ENCODE data around the gene PPIE.
"Not testable (repeated sequence)": the region's sequence is repeated elsewhere in the genome, so short reads cannot be mapped to it uniquely, and the experiment has no call there.

Gene PPIE

DNA sequence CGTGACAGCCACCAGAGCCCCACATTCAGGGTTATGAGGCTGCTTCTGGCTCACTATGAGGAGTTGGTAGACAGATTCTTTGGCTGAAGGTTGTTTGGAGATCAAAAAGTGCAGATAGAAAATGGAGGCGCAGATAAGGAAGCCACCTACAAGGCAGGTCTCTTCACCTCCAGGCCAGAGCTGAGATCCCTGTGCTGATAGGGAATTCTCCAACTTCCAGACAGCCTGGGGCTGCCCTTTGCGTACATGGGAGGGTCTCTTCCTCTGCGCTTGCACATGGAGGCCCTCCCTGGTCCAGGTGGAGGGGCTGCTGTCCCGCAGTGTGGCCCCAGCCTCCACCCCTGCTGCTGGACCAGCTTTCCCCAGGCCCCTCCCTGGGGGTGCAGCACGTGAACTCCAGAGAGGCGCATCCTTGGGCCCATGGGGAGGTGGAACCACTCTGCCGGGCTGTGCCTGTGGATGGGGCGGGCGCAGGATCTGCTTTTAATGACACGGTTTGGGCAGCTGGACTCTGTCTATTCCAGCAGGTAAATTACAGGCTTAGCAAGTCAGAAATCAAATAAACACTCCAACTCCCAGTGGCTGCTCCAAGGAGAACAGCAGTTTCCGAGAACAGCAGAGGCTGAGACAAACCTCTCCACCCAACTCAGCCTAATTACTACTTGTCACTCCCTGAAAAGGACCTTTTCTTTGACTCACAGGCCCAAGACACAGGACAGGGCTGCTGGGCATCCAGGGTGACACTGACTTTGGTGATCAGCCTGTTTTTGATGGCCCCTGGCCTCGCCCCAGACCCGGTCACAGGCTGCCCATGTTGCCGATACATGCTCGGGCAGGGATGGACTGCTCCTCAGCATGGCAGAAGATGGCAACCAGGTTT, 20.1 kb downstream of the PPIE start:
- DNase-seq (ENCODE audit: low read depth, low spot score): no peak

DNA sequence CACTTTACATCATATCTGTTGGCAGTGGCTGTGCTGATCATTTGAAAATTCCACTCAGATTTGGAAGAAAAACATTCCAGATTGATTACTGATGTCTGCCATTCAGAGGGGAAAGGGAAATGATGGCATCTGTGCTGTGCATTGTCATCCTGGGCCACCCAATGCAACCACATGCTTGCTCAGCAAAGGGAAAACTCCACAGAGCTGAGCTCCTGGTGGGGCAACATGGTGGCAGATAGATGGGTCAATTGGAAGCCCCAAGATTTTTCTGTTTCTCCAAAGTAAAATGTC, 20.7 kb downstream of the PPIE start:
- no peak for DNase-seq (ENCODE audit: low read depth, low spot score)

DNA sequence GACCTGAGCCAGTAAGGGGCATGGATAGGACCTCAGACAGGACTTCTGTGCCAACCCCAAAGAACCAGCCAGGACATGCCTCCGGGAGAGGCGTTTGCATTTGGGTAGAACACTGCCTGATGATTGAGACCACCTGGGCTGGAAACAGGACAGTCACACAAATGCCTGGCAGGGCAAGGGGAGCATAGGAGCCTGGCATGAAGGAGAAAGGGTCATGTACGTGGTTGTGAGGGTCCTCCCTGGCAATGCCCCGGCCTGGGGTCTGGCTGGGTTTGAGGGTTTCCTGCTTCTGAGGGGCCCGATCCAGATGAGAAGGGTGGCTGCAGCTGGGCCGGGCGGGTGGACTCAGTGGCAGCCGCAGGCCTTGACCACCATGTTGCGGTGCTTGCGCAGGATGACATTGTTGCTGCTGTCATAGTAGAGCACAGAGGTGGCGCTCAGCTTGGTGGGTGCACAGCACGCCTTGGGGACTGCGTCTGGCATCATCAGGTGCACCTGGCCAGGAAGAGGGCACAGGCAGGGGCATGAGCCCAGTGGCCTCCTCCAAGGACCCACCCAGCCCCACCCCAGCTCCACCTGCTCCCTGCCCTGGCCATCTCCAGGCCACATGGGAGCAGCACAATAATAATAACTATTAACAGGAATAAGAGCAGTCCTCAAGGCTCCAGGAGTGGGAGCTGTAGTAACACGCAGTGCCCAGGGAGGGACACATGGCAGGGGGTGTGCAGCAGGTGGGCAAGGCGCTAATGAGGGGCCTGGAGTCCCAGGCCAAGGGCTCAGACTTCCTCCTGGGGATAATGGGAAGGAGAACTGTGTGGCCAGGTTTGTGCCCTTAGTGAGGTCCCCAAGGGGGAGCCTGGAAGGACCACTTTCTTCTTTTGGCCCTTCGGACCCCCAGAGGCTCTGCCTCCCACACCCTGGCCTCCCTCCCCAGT, 21.7 kb downstream of the PPIE start:
- no peak for DNase-seq (ENCODE audit: low read depth, low spot score)

DNA sequence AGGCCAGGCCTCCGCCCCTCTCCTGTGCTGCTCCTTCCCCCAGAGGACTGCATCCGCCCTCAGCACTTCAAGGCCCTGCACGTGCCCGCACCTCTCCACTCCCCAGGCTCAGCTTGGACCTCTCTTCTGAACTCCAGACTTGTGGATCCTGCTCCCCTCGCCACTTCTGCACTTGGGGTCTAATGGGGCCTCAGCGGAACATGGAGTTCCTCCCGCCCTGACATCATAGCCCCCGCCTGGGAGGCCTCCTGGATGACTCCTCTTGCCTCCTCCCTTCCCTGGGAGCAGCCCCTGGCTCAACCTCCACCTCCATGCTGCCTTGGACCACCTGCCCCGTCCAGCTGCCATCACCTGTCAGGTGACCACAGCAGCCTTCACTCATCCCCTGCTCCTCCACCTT, 22.3 kb downstream of the PPIE start:
- no peak for DNase-seq (ENCODE audit: low read depth, low spot score)

DNA sequence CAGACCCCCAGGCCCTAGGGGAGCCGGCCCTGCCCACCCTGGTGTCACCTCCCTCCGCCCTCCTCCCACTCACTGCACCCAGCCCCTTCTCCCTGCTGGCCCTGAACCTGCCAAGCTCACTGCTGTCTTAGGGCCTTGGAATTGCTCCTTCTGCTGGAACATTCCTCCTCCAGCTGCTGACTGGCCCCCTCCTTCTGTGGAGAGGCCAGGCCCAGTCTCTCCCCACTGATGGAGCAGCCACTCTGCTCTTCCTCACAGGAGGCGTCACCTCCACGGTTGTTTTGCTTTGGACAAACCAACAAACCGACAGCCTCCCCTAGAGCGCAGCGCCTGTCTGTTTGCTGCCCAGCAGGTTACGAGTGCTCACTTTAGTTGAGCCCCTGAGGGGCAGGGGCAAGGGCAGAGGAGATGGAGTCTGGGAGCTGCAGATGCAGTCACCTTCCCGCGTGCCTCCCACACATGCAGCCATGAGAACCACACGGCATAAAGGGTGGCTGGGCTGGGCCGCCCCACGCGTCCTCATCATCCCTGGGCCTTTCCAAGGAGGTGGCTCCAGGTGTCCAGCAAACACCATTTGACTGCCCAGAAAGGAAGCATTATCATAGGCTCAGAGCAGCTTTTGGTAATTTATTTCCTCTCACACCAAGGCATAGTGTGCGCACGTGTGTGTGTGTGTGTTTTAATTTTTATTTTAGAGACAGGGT, 23.0 kb downstream of the PPIE start:
- DNase-seq (ENCODE audit: low read depth, low spot score): no peak

DNA sequence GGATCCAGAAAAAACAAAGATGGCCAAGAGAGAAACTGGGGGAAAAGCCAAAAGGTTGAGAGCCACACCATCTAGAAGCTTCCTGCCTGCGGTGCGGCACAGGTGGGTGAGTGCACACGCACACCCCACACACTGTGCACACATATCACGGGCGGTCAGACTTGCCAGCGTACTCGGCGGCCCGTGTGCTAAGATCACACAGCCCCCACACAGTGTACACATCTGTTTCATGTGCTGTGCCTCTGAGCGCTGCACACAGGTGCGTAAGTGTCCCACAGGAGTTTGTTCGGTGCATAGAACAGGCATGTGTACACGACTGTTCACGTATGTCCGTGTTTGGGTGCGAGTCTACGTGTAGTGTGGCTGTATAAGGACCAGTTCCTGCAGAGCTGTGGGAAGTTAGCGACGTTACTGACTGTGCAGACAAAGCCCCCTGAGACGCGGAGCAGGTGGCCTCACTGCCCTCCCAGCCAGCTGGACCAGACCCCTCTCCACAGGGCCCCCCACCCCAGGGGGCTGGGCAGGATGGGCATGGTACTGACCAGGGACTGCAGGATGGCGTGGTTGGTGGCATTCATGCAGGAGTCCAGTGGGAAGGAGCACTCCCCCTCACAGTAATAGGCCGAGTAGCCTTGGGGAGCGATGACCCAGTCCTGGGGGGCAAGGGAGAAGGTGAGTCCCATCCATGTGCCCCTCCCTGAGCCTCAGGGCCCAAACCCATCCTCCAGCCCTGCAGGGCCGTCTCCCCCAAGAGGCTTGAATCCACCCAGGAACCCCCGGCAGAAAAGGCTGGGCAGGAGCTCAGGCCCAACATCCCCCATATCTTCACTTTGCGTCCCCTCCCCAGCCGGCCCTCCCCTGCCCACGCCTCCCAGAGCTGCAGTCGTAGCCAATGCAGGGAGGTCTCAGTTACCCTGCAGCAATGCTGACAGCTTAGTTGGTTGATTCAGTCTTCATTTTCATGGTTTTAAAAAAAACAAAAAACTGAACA, 24.2 kb downstream of the PPIE start:
- DNase-seq (ENCODE audit: low read depth, low spot score): no peak

DNA sequence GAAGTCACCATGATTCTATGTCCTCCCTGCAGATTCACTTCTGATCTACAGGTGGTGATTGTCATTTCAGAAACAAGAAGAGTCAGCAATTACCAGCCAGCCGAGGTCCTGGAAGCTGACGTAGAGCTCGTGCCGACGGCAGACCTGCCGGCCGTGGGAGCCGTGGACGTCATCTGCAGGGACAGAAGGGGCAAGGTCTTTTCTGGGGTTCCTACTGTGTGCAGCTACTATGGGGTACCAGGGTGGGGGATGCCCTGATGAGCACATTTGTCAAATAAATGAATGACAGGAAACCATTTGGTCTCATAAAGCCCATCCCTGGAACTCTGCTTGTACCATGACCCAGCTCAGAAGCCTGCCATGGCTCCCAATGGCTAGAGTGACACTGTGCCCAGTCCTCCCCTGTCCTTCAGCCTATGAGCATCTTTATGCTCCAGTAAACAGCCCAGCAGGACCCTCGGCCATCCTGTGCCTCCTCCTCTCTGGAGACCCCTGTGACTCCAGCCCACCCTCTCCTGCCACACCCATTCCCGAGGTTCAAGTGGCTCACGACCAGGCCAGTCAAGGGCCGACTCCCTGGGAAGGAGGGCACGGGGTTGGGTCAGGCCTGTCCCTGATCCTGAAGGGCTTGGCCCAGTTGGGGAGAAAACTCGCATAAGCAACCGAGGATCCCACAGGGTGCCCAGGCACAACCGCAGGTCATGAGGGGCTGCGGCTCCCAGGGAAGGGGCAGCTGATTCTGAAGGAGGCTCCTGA, 25.1 kb downstream of the PPIE start:
- not testable (repeated sequence) for DNase-seq (ENCODE audit: low read depth, low spot score)

DNA sequence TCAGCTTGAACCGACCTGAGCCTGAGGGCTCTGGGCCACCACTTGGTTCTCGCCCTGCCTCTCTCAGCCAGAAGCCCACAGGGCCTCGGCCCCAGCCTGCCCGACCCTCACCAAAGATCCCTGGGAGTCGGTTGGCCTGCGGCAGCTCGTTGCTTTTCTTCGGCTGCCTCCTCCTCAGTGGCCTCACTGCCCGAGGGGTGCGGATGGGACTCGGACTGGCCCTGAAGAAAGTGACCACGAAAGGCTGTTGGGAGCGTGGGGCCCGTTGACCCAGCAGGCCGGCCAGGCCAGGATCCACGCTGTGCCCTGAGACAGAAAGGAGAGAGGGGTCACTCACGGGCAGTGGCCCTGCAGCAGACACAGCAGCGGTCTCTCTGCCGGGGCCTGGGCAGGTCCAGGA, 25.8 kb downstream of the PPIE start:
- not testable (repeated sequence) for DNase-seq (ENCODE audit: low read depth, low spot score)

DNA sequence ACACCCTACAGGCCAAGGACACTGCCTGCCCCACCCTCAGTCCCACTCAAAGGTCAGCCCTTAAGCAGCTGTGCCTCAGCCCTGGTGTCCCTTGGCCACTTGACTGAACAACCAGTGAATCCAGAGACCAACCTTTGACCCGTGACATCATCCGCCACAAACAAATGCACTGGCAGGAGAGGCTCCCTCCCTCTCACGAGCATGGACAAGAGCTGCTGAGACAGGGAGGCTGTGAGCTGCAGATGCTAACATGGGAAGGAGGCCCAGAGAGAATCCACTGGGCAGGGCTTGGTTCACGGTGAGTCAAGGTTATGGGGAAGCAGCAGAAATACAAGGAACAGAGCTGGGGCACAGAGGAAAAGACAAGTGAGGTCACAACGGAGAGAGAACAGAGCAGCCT, 27.8 kb downstream of the PPIE start:
- not testable (repeated sequence) for DNase-seq (ENCODE audit: low read depth, low spot score)

DNA sequence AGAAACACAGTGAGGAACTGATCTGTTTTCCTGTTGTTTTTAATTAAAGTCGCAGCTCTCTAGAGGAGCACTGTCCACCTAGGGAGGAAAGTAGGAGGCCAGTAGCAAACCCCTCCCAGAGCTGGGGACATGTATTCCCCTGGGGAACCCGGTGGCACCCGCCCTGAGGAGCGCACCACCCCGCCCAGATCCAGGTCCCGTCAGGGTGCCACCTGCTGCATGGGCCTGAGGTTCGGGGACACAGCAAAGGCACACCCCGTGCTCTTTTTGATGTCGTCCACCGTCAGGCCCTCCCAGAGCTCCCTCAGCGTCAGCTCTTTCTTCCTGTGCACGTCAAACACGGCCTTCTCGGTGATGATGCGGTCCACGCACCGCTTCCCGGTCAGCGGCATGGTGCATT, 30.8 kb downstream of the PPIE start:
- not testable (repeated sequence) for DNase-seq (ENCODE audit: low read depth, low spot score)

DNA sequence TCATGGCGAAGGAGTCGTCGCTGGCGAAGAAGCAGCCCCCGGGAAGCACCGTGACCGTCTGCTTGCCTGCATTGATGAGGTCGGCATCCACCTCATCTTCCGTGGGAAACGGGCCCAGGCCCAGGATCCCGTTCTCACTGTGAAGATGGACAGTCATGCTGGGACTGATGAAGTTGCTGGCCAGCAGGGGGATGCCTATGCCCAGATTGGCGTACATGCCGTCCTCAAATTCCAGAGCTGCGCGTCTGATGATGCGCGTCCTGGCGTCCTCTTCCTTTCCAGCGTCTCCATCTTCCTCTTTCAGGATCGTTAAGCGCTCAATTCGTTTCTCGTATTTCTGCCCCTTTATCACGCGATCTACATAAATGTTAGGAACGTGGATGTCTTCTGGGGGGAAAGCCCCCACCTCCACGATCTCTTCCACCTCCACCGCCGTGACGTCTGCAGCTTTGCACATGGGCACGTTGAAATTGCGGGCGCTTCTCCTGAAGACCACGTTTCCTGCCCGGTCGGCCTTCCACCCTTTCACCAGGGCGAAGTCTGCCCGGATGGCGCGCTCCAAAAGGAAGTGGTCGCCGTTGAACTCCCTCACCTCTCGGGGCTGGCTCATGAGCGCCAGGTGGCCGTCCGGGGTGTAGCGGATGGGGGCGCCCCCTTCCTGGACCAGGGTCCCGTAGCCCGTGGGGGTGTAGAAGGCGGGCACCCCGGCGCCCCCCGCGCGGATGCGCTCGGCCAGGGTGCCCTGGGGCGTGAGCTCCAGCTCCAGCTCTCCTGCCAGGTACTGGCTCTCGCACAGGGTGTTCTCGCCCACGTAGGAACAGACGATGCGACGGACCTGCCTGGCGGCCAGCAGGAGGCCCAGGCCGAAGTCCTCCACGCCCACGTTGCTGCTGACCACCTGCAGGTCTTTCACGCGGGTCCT, 31.7 kb downstream of the PPIE start:
- not testable (repeated sequence) for DNase-seq (ENCODE audit: low read depth, low spot score)

DNA sequence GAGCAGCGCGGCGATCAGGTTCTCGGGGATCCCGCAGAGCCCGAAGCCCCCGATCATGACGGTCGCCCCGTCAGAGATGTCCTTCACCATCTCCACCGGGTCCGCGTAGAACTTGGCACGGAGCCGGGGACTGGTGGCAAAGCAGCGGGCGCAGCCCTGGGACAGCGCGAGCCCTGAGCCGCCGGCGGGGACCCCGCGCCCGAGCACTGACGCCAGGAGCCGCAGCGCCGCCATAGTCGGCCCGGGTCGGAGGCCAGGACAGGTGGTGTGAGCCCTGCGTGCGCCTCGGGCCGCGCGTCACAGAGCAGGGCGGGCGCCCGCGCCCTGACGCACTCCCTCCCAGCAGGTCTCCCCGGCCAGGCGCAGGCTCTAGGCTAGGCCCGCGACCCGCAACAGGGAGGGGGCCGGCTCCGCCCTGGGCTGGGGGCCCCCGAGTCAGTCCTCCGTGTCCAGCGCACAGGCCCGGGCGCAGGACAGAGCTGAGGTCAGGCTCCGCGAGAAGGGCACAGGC, 32.4 kb downstream of the PPIE start, which contains the start of gene OXCT2:
Gene OXCT2, minus strand, starts transcription at position 327 of the 511 bp plus-strand sequence. Its CDS starts 93 bp downstream, at position 234.
- not testable (repeated sequence) for DNase-seq (ENCODE audit: low read depth, low spot score)

DNA sequence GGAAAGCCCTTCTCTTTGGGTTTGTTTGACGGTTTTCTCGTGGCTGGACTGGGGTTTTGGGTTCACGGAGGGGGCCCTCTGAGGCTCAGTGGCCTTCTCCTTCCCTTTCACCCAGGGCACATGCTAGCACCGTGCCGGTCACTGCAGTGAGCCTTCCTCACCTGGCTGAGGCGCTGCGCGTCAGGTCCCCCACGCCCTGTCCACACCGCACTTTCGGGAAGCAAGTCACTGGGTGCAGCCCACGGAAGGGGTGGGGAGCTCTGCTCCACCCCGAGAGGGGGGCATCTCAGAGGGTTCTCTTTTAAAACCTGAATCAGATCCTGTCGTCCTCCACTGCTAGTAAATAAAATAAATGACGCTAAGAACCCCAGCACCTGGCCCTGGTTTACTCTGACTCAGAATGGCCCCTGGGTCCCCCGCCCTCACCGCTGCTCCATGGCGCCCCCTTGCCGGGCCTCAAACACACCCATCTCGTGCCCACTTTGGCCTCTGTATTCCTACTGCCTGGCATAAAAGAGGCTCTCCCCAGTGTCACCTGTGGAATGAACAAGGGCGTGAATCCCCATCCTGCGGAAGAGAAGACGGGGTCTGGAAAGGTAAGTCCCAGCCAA, 34.8 kb downstream of the PPIE start:
- not testable (repeated sequence) for DNase-seq (ENCODE audit: low read depth, low spot score)

DNA sequence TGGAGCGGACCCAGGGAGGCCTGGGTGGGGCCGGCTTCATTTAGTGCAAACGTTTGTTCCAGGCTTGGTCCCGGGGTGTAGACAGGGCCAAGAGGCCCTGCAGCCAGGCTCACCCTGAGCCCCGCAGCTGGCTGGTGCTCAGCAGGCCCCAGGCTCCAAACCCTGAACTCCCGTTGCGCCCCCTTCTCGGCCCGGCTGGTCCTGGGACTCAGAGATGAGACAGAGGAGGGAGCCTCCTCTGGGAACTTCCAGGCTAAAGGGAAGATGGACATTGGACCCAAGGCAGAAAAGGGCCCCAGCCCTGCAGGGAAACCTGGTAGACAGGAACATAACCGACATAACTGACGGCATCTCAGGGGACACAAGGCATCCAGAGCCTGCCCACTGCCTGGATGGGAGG, 36.5 kb downstream of the PPIE start:
- not testable (repeated sequence) for DNase-seq (ENCODE audit: low read depth, low spot score)

DNA sequence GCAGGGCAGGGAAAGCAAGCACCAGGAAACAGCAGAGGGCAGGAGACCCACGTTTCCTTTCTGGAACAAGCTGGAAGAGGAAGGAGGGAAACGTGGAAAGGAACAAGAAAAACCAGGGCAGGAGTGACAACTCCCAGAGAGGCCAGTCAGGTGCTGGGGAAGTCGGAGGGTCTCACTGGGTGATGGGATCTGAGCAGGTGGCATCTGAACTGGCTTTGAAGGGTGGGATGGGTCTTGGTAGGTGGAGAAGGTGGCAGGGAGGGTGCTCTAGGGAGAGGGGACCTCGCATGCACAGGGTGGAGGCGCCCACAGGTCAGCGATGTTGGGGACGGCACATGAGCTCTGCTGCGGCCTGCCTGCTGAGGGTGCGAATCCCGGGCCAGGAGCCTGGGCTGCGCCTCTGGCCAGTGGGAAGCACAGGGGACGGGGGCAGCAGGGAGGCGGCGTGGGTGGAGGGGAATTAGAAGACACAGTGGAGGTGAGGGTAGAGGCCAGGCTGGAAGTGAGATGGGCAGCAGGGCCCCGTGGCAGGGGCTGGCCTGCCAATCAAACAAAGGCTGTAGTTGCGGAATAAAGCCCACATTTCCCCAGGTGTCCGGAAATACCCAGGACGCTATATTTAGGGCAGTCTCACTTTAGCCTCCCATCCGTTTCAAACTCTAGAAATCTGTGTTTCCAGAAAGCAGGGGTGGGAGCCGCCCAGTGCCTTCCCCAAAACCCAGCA, 37.2 kb downstream of the PPIE start:
- not testable (repeated sequence) for DNase-seq (ENCODE audit: low read depth, low spot score)

DNA sequence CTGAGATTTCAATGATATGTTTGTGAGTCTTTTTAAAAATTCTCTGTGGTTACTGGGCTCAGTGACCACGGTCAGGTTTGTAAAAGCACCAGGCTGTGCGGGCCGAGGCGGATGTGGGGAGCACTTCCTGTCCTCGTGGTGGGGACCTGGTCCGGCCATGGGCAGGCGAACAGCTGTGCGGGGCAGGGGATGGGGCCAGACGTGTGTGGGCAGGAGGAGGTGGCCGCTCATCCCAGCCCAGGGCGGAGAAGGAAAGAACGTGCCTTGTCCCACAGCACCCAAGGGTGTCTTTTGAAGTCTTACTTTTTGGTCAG, 37.7 kb downstream of the PPIE start:
- DNase-seq (ENCODE audit: low read depth, low spot score): no peak

DNA sequence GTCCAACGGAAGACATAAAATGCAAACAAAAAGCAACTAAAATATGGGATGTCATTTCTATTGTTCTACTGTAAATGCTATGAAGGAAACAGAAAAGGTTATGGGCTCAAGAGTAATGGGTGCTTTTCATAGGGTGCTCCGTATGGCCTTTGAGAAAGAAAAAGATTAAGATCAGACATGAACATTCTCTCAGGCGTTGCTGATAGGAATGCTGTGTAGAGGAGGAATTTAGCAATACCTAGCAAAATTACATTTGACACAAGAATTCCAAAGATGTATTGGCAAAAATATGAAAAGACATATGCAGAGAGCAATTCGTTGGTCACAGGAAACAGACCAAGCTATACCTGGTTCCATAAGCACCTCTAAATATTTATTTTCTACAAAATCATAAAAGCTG, 38.2 kb downstream of the PPIE start:
- no peak for DNase-seq (ENCODE audit: low read depth, low spot score)

DNA sequence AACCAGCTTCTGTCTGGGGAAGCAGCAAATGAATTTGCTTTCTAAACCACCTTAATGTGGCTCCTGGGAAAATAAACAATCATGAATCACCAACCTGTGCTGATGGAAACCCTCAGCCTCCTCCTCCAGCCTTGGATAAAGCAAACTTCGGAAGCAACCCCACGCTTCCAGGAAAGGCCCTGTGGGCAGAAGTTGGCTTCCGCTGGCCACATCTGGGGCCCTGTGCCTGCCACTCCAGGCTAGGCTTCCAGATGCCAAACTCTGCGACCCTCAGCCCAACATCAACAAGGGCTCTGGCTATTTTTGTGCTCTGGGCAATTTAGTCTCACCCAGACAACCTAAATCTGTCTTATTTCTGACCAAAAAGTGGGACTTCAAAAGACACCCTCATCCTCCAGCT, 38.6 kb downstream of the PPIE start:
- no peak for DNase-seq (ENCODE audit: low read depth, low spot score)
